ENCODE results near the gene SLC17A5.
"Not testable (repeated sequence)": the region's sequence is repeated elsewhere in the genome, so short reads cannot be mapped to it uniquely, and the experiment has no call there.

SLC17A5 gene

DNA sequence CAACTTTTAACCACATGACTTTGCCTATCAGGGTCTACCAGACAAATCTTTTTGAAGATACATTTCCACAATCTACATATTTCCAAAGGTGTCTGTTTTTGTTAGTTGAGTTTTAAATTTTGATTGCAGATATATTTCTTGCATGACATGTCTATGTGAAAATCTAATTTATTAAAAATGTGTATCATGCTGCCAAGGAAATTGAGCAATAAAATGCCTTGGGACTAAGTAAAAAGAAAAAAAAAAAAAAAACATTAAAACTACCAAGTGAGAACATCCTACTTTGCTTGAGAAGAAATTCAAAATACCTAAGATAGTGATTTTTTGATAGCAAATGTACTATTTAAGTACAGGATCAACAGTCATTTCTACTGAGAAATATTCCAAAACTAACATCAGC, 17.7 kb downstream of the SLC17A5 start:
- FAIRE-seq = no peak
- no peak for DNase-seq (ENCODE audit: insufficient read length)
- TF ChIP-seq POLR2A (IDR thresholded peaks at IDR 0.05; ENCODE audit: low read depth, low read length) (no peak), TAF1 (IDR thresholded peaks at IDR 0.05; ENCODE audit: borderline replicate concordance, low read depth, low read length) (no peak), POLR2AphosphoS5 (IDR thresholded peaks at IDR 0.05; ENCODE audit: low read depth, low read length) (no peak)

- TF ChIP-seq POLR2AphosphoS5 (IDR thresholded peaks at IDR 0.05; ENCODE audit: low read depth, low read length) (no peak), TAF1 (IDR thresholded peaks at IDR 0.05; ENCODE audit: borderline replicate concordance, low read depth, low read length) (no peak), POLR2A (IDR thresholded peaks at IDR 0.05; ENCODE audit: low read depth, low read length) (no peak)
- no peak for DNase-seq (ENCODE audit: insufficient read length)
- FAIRE-seq = no peak
Observed at GRCh38 chr6:73632346-73632745, 21.4 kb downstream of the SLC17A5 start.

DNA sequence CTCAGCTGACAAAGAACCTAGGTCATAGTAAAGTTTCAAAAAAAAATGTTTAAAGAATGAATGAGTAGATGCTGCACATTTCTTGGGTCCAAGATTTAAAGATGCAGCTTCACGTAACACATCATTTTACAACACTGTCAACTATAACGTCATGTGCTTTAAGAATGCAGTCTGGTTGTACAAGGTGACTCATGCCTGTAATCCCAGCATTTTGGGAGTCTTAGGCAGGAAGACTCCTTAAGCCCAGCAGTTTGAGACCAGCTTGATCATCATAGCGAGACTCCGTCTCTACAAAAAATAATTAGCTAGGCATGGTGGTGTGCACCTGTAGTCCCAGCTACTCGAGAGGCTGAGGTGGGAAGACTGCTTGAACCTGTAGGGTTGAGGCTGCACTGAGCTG, 21.9 kb downstream of the SLC17A5 start:
- DNase-seq (ENCODE audit: insufficient read length) (no peak), FAIRE-seq (no peak)
- TF ChIP-seq TAF1 (IDR thresholded peaks at IDR 0.05; ENCODE audit: borderline replicate concordance, low read depth, low read length) (no peak), POLR2AphosphoS5 (IDR thresholded peaks at IDR 0.05; ENCODE audit: low read depth, low read length) (no peak), POLR2A (IDR thresholded peaks at IDR 0.05; ENCODE audit: low read depth, low read length) (no peak)

GRCh38 chr6:73630401-73630800, 23.4 kb downstream of the SLC17A5 start:
- TF ChIP-seq POLR2AphosphoS5 (IDR thresholded peaks at IDR 0.05; ENCODE audit: low read depth, low read length) (no peak), POLR2A (IDR thresholded peaks at IDR 0.05; ENCODE audit: low read depth, low read length) (no peak), TAF1 (IDR thresholded peaks at IDR 0.05; ENCODE audit: borderline replicate concordance, low read depth, low read length) (no peak)
- no peak for FAIRE-seq
- DNase-seq (ENCODE audit: insufficient read length) = no peak

DNA sequence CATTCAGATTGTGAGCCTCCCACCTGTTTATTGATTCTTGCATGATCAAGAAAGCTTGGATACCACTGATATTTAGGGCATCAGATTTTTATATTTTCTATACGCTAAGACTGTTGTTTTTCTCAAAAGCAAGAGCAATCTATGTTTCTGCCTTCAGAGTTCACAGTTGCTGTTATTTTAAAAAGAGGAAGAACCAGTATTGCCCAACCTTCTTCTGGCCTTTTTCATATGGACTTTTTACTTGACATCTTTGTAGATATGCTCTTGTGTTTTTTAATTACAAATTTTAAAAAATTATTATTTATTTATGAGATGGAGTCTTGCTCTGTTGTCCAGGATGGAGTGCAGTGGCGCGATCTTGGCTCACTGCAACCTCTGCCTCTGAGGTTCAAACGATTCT, 28.9 kb downstream of the SLC17A5 start:
- FAIRE-seq (no peak), DNase-seq (ENCODE audit: insufficient read length) (no peak)
- no peak for TF ChIP-seq TAF1 (IDR thresholded peaks at IDR 0.05; ENCODE audit: borderline replicate concordance, low read depth, low read length)
- TF ChIP-seq POLR2A (IDR thresholded peaks at IDR 0.05; ENCODE audit: low read depth, low read length) = no peak
- no peak for TF ChIP-seq POLR2AphosphoS5 (IDR thresholded peaks at IDR 0.05; ENCODE audit: low read depth, low read length)

GRCh38 chr6:73623480-73623879, 30.3 kb downstream of the SLC17A5 start:
- FAIRE-seq; DNase-seq (ENCODE audit: insufficient read length): not testable (repeated sequence)

- FAIRE-seq; DNase-seq (ENCODE audit: insufficient read length): not testable (repeated sequence)
Observed at GRCh38 chr6:73618082-73618481, 35.7 kb downstream of the SLC17A5 start.

DNA sequence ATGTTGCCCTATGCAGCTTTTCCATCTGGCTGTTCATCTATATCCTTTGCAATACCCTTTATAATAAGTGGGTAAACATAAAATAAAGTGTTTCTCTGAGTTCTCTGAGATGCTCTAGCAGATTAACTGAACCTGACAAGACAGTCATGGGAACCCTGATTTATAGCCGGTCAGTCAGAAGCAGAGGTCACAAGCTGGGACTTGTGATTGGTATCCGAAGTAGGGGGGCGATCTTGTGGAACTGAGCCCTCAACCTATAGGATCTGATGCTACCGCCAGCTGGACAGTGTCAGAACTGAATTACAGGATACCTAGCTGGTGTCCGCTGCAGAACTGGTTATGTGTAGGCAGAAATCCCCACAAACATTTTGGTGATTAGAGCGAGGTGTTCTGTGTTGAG, 39.0 kb downstream of the SLC17A5 start:
- DNase-seq (ENCODE audit: insufficient read length) (no peak), FAIRE-seq (no peak)
- TF ChIP-seq POLR2AphosphoS5 (IDR thresholded peaks at IDR 0.05; ENCODE audit: low read depth, low read length) = no peak
- TF ChIP-seq TAF1 (IDR thresholded peaks at IDR 0.05; ENCODE audit: borderline replicate concordance, low read depth, low read length) = no peak
- TF ChIP-seq POLR2A (IDR thresholded peaks at IDR 0.05; ENCODE audit: low read depth, low read length) = no peak

- no peak for TF ChIP-seq POLR2AphosphoS5 (IDR thresholded peaks at IDR 0.05; ENCODE audit: low read depth, low read length)
- DNase-seq (ENCODE audit: insufficient read length) (no peak), FAIRE-seq (no peak)
Observed at GRCh38 chr6:73613806-73614536, 39.8 kb downstream of the SLC17A5 start.

DNA sequence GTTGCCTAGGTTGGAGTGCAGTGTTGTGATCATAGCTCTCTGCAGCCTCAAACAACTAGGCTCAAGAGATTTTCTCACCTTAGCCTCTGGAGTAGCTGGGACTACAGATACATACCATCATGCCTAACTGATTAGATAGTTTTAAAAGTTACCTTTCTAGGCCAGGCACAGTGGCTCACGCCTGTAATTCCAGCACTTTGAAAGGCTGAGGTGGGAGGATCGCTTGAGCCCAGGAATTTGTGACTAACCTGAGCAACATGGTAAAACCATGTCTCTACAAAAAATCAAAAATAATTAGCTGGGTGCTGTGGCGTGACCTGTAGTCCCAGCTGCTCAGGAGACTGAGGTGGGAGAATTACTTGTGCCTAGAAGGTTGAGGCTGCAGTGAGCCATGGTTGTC, 41.2 kb downstream of the SLC17A5 start:
- FAIRE-seq (no peak), DNase-seq (ENCODE audit: insufficient read length) (no peak)
- no peak for TF ChIP-seq POLR2A (IDR thresholded peaks at IDR 0.05; ENCODE audit: low read depth, low read length)
- TF ChIP-seq POLR2AphosphoS5 (IDR thresholded peaks at IDR 0.05; ENCODE audit: low read depth, low read length) = no peak
- TF ChIP-seq TAF1 (IDR thresholded peaks at IDR 0.05; ENCODE audit: borderline replicate concordance, low read depth, low read length) = no peak

- FAIRE-seq = no peak
- no peak for TF ChIP-seq POLR2A (IDR thresholded peaks at IDR 0.05; ENCODE audit: low read depth, low read length)
- TF ChIP-seq TAF1 (IDR thresholded peaks at IDR 0.05; ENCODE audit: borderline replicate concordance, low read depth, low read length) = no peak
- TF ChIP-seq POLR2AphosphoS5 (IDR thresholded peaks at IDR 0.05; ENCODE audit: low read depth, low read length) = no peak
- no peak for DNase-seq (ENCODE audit: insufficient read length)
Observed at GRCh38 chr6:73610444-73611275, 43.1 kb downstream of the SLC17A5 start.

DNA sequence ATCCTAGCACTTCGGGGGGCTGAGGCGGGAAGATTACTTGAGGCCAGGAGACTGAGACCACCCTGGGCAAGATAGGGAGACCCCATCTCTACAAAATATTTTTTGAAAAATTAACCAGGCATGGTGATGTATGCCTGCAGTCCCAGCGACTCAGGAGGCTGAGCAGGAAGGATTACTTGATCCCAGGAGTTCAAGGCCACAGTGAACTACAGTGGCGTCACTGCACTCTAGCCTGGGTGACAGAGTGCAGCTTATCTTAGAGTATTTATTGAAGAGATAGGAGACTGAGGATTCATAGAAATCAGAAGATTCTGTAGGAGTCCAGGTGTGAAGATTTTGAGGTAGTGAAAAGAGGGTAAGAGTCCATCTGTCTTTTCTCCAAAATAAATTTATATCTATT, 45.0 kb downstream of the SLC17A5 start:
- DNase-seq (ENCODE audit: insufficient read length) (no peak), FAIRE-seq (no peak)
- TF ChIP-seq POLR2AphosphoS5 (IDR thresholded peaks at IDR 0.05; ENCODE audit: low read depth, low read length) (no peak), TAF1 (IDR thresholded peaks at IDR 0.05; ENCODE audit: borderline replicate concordance, low read depth, low read length) (no peak), POLR2A (IDR thresholded peaks at IDR 0.05; ENCODE audit: low read depth, low read length) (no peak)

Data from GM12892 (cell line).